HG03342 (cell line): ENCODE data around the gene PRKN.

Experiments
- ATAC-seq: cut with Tn5 transposase; IDR thresholded peaks from one replicate; pipeline ENCODE4 v1.9.1; 2021; ENCODE audit warnings: mild to moderate bottlenecking, moderate library complexity; ENCODE audit not compliant: unreplicated experiment

Gene PRKN

GRCh38 chr6:161486361-161487216, 1241.0 kb downstream of the PRKN start:
- ATAC-seq: no peak

- no peak for ATAC-seq
Measured at GRCh38 chr6:161482517-161482858, 1245.1 kb downstream of the PRKN start.

- ATAC-seq: no peak
Measured at GRCh38 chr6:161481786-161482516, 1245.6 kb downstream of the PRKN start.

- ATAC-seq: no peak
Measured at GRCh38 chr6:161480421-161481155, 1247.0 kb downstream of the PRKN start.

GRCh38 chr6:161479376-161479775, 1248.2 kb downstream of the PRKN start:
- no peak for ATAC-seq

- ATAC-seq: no peak
Measured at GRCh38 chr6:161477876-161478425, 1249.6 kb downstream of the PRKN start.

- no peak for ATAC-seq
Measured at GRCh38 chr6:161476711-161477110, 1250.9 kb downstream of the PRKN start.

GRCh38 chr6:161465403-161465802, 1262.2 kb downstream of the PRKN start:
- no peak for ATAC-seq

GRCh38 chr6:161463071-161463470, 1264.5 kb downstream of the PRKN start:
- ATAC-seq: no peak

GRCh38 chr6:161462148-161462547, 1265.4 kb downstream of the PRKN start:
- ATAC-seq: no peak

- ATAC-seq: no peak
Measured at GRCh38 chr6:161459008-161459615, 1268.5 kb downstream of the PRKN start.

GRCh38 chr6:161458201-161458951, 1269.2 kb downstream of the PRKN start:
- ATAC-seq: no peak

GRCh38 chr6:161455848-161456247, 1271.7 kb downstream of the PRKN start:
- no peak for ATAC-seq

GRCh38 chr6:161453558-161453957, 1274.0 kb downstream of the PRKN start:
- no peak for ATAC-seq

- no peak for ATAC-seq
Measured at GRCh38 chr6:161452241-161452640, 1275.3 kb downstream of the PRKN start.

- no peak for ATAC-seq
Measured at GRCh38 chr6:161449521-161449920, 1278.0 kb downstream of the PRKN start.

- ATAC-seq: no peak
Measured at GRCh38 chr6:161446949-161447348, 1280.6 kb downstream of the PRKN start.

GRCh38 chr6:161446296-161446925, 1281.2 kb downstream of the PRKN start:
- ATAC-seq: no peak

- no peak for ATAC-seq
Measured at GRCh38 chr6:161445021-161445799, 1282.4 kb downstream of the PRKN start.
